HG03097 (cell line): Measurements from ENCODE around the gene TTBK2.

Source experiments
- ATAC-seq: cut with Tn5 transposase; IDR thresholded peaks from one replicate; pipeline ENCODE4 v1.9.1; 2021; ENCODE audit not compliant: unreplicated experiment, low FRiP score

TTBK2 gene

GRCh38 chr15:42704492-42704926 is 216.1 kb downstream of the TTBK2 start:
- no peak for ATAC-seq

DNA sequence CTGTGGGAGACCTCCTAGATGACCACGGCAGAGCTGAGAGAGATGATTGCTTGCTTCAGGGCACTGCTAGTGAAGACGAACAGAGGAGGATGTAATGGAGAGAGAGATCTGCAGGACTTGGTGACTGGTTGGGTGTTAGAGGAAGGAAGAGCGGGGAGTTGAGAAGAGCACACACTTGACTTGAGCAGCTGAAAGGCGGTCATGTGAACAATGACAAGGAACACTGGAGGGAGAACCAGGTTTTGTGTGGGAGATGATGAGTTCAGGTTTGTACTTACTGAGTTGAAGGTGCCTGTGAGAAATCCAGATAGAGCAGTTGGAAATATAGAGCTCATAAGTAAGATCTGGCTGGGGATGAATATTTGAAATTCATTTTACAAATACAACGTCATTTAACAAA is 224.0 kb downstream of the TTBK2 start:
- ATAC-seq = no peak

GRCh38 chr15:42695527-42696071 is 225.0 kb downstream of the TTBK2 start:
- ATAC-seq = no peak

DNA sequence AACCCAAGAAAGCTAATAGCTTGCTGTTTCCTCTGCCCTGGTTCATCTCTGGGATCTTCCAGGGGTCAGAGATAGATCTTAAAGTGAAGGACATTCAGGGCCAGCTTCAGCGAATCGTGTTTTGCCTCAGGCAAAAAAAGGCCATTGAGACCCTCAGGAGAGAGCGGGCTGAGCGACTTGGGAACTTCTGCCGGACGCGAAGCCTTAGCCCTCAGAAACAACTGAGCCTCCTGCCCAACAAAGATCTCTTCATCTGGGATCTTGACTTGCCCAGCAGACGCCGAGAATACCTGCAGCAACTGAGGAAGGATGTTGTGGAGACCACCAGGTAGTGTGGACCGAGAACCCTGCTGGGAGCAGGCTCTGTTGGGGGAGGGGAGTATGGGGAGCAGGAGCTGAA is 226.2 kb downstream of the TTBK2 start:
- no peak for ATAC-seq

GRCh38 chr15:42693942-42694341 is 226.6 kb downstream of the TTBK2 start:
- ATAC-seq = no peak

GRCh38 chr15:42693496-42693895 is 227.1 kb downstream of the TTBK2 start:
- ATAC-seq = no peak

DNA sequence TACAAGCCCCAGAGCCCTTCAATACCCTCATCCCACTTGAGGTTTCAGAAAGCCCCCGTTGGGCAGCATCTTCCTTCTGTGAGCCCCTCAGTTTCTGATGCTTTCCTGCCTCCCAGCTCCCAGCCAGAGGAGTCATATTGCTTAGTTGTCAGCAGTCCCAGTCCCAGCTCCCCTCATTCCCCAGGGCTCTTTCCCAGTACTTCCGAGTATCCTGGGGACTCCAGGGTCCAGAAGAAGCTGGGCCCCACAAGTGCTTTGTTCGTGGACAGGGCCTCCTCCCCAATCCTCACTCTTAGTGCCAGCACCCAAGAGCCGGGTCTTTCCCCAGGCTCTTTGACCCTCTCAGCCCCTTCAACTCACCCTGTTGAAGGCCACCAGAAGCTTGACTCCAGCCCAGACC is 227.6 kb downstream of the TTBK2 start:
- no peak for ATAC-seq

GRCh38 chr15:42692536-42692935 is 228.0 kb downstream of the TTBK2 start:
- ATAC-seq = no peak

- ATAC-seq = no peak
Measured at GRCh38 chr15:42691770-42692169, 228.8 kb downstream of the TTBK2 start.

DNA sequence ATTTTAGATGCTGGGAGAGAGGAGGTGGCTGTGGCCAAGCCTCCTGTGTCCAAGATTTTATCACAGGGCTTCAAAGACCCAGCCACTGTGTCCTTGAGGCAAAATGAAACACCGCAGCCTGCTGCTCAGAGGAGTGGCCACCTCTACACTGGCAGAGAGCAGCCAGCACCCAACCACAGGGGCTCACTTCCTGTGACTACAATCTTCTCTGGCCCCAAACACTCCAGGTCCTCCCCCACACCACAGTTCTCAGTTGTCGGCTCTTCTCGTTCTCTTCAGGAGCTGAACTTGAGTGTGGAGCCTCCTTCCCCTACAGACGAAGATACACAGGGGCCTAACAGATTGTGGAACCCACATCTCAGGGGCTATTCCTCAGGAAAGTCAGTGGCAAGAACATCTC is 229.3 kb downstream of the TTBK2 start:
- no peak for ATAC-seq
